GM12801 (cell line): ENCODE measurements around the gene NPY.

ENCODE experiments used
- CTCF ChIP-seq: IDR thresholded peaks from one replicate; pipeline ENCODE4 v1.5.1; 2011; ENCODE audit warnings: control low read depth; ENCODE audit not compliant: insufficient read length; ENCODE audit errors: extremely low read depth

Gene NPY

DNA sequence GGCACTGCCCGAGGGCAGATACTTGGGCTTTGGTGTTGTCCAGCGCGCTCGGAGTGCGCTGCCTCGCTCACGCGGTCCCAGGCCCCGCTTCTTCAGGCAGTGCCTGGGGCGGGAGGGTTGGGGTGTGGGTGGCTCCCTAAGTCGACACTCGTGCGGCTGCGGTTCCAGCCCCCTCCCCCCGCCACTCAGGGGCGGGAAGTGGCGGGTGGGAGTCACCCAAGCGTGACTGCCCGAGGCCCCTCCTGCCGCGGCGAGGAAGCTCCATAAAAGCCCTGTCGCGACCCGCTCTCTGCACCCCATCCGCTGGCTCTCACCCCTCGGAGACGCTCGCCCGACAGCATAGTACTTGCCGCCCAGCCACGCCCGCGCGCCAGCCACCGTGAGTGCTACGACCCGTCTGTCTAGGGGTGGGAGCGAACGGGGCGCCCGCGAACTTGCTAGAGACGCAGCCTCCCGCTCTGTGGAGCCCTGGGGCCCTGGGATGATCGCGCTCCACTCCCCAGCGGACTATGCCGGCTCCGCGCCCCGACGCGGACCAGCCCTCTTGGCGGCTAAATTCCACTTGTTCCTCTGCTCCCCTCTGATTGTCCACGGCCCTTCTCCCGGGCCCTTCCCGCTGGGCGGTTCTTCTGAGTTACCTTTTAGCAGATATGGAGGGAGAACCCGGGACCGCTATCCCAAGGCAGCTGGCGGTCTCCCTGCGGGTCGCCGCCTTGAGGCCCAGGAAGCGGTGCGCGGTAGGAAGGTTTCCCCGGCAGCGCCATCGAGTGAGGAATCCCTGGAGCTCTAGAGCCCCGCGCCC lies at the start of gene NPY:
Gene NPY (plus strand): TSS at position 294 of the 802 bp plus-strand sequence. CDS start 1,051 bp downstream, outside the sequence.
- TF ChIP-seq CTCF: no peak

GRCh38 chr7:24239260-24239659 lies 44.7 kb upstream of the NPY start:
- TF ChIP-seq CTCF: no peak

DNA sequence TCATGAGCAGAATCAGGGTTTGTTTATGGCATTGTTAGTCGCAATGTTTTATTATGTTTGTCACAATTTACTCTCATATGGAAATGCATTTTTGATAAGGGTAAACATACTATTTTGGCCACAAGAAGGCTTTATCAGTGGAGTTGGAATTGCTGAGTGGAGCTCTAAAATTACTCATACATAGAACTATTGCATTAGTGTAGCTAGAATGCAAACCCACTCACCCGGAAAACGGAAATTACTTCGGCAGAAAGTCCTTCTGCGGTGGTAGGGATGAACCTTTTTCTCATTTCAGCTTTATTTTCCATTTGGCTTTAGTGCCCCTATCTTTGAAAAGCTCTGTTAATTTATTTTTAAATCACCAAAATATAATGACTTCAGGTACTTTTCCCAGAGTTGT lies 42.8 kb upstream of the NPY start:
- TF ChIP-seq CTCF: no peak

- no peak for TF ChIP-seq CTCF
Measured at GRCh38 chr7:24244554-24244953, 39.4 kb upstream of the NPY start.

- TF ChIP-seq CTCF: no peak
Measured at GRCh38 chr7:24245362-24245761, 38.6 kb upstream of the NPY start.

- no peak for TF ChIP-seq CTCF
Measured at GRCh38 chr7:24249266-24249665, 34.7 kb upstream of the NPY start.

DNA sequence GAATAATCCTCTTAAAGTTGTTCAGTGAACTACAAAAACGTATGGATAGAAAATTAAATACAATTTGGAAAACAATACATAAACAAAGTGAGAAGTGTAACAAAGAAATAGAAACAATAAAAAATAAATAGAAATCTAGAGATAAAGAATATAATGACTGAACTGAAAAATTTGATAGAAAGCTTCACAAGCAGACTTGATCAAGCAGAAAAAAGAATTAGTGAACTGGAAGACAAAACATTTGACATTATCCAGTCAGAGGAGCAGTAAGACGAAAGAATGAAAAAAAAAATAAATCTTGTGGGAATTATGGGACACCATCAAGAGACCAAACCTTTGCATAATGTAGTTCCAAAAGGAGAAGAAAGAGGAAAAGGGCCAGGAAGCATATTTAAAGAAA lies 32.4 kb upstream of the NPY start:
- TF ChIP-seq CTCF: no peak
